GM13977 (cell line): ENCODE measurements around the gene ARHGAP1.

Experiments used
- DNase-seq: peaks from one replicate; pipeline ENCODE4 v3.0.0; 2012; ENCODE audit warnings: low spot score
- CTCF ChIP-seq: IDR thresholded peaks from 2 replicates; pipeline ENCODE4 v1.5.1; 2012; ENCODE audit warnings: mild to moderate bottlenecking, control low read depth; ENCODE audit not compliant: insufficient read depth; ENCODE audit errors: extremely low read depth, missing control alignments
- in situ Hi-C: fragments of 300-500 bp; cut with MboI; formaldehyde crosslinking; loops from one replicate; pipeline ENCODE4 v1.12.0; 2022; ENCODE audit warnings: low sequenced_read_pairs, low pct_unique_long_range_greater_than_20kb, mixed read lengths, inconsistent platforms; ENCODE audit not compliant: unreplicated experiment

The ARHGAP1 gene

DNA sequence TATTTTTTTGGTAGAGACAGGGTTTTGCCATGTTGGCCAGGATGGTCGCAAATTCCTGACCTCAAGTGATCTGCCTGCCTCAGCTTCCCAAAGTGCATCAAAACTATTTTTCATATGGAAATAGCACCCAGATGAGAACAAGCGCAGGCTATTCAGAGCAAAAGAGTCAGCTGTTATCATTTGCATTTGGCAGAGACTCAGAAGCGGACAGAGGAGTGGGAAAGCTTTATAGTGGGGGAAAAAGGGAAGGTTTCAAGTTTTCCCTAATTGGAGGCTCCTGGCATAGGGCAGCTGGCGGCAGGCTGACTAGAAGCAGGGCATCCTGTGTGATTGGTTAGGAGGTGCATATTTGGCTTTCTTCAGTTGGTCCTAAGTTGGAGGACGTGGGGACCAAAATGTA is 62.9 kb downstream of the ARHGAP1 start:
- no peak for TF ChIP-seq CTCF
- in situ Hi-C loops = no loop called here
- no peak for DNase-seq

GRCh38 chr11:46635557-46636139 is 64.8 kb downstream of the ARHGAP1 start:
- DNase-seq = no peak
- in situ Hi-C loops = no loop called here

GRCh38 chr11:46633291-46634217 is 66.9 kb downstream of the ARHGAP1 start:
- no peak for DNase-seq
- in situ Hi-C loops = no loop called here
- TF ChIP-seq CTCF = no peak

More at GRCh38 chr11:46635557-46636139, 64.8 kb downstream of the ARHGAP1 start:
- TF ChIP-seq CTCF = no peak

DNA sequence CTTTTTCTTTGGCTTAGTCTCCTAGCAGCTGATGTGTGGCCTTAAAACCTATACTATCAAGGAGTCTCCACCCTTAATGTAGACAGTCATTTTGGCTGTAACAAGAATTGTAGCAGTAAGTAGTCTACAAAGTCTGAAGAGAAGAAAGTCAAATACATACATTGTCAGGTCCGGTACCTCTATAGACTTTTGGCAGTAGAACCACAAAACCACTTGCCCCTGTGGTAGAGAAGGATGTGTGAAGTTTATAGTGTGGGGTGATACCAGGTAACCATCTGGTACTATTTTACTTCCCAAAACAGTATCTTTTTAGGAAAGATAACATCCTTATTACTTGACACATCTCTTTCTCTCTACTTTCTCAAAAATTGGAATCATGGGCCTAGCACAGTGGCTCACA is 67.9 kb downstream of the ARHGAP1 start:
- in situ Hi-C loops = no loop called here
- no peak for TF ChIP-seq CTCF
- DNase-seq = no peak

- no peak for DNase-seq
- in situ Hi-C loops = no loop called here
- no peak for TF ChIP-seq CTCF
Measured at GRCh38 chr11:46631676-46632075, 68.7 kb downstream of the ARHGAP1 start.

DNA sequence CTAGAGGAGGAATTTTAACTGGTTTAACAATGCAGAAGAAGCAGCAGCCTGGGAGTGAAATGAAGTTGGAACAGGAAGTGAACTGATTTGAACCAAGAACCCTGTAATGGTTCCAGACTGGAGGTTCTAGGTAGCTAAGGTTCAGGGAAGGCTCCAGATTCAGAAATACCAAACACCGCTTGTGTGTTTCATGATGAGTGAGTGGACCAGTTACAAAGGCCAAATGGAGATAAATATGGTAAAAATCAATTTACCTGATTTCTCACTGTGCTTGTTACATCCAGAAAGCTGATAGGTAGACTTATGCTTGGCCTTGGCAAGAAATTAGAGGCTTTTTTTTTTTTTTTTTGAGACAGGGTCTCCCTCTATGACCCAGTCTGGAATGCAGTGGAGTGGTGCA is 70.2 kb downstream of the ARHGAP1 start:
- in situ Hi-C loops = no loop called here
- no peak for DNase-seq
- no peak for TF ChIP-seq CTCF
